Sigmoid colon (tissue), 7 donors: Measurements from ENCODE around the gene NUDT16L1. TPM values are rescaled to one million over a fixed set of nuclear protein-coding genes. Genes with fewer than 3 reads are reported as not detected.

Source experiments
- DNase-seq: peaks from one replicate; pipeline ENCODE4 v3.0.0-alpha.2; 2019
- H3K27ac ChIP-seq, 4 donors: fragments of 200-600 bp; sonication (generic); one replicate each; pipeline ENCODE4 v1.5.1; 2016 to 2019; ENCODE audit warnings: mild to moderate bottlenecking in 1 of 4
- H3K27me3 ChIP-seq, 3 donors: fragments of 200-600 bp; sonication (generic); one replicate each; pipeline ENCODE4 v1.5.1; 2019; ENCODE audit warnings: mild to moderate bottlenecking in 1 of 3
- H3K36me3 ChIP-seq, 4 donors: fragments of 200-600 bp; sonication (generic); one replicate each; pipeline ENCODE4 v1.5.1; 2016 to 2019
- H3K4me1 ChIP-seq, 4 donors: fragments of 200-600 bp; sonication (generic); one replicate each; pipeline ENCODE4 v1.5.1; 2017 to 2019
- H3K4me3 ChIP-seq, 4 donors: fragments of 200-600 bp; sonication (generic); one replicate each; pipeline ENCODE4 v1.5.1; 2017 to 2019; ENCODE audit warnings: mild to moderate bottlenecking in 2 of 4, moderate library complexity in 1 of 4
- H3K9me3 ChIP-seq, 4 donors: fragments of 200-600 bp in 3 of 4; sonication (generic) in 3 of 4; one replicate each; pipeline versions ENCODE4 v1.5.1 to v1.6.1; 2013 to 2019
- EP300 ChIP-seq, 4 donors: sonication (generic); formaldehyde crosslinking; IDR thresholded peaks; one replicate each; pipeline ENCODE4 v1.6.1; 2017; ENCODE audit warnings: antibody characterized with exemption in 4 of 4
- POLR2A ChIP-seq, 2 donors: fragments of 450-650 bp; IDR thresholded peaks; one replicate each; pipeline ENCODE4 v1.6.1; 2016; ENCODE audit warnings: antibody characterized with exemption in 2 of 2, mild to moderate bottlenecking in 2 of 2, moderate library complexity in 2 of 2
- POLR2AphosphoS5 ChIP-seq, 4 donors: sonication (generic); formaldehyde crosslinking; IDR thresholded peaks; one replicate each; pipeline ENCODE4 v1.6.1; 2017; ENCODE audit warnings: antibody characterized with exemption in 4 of 4
- WGBS, 2 donors: extraction: QIAGEN DNeasy Blood & Tissue Kit; methylation state at CpG; one replicate each; pipeline ENCODE4 v1.1.7; 2013; 5-methylcytosine and 5-hydroxymethylcytosine counted together
- intact Hi-C: fragments of 100-400 bp; cut with DNase I; formaldehyde crosslinking; loops from one replicate; pipeline ENCODE4 v1.15.1; 2023
- polyA plus RNA-seq, 3 donors: library from polyadenylated mRNA; stranded (reverse); fragments of 200-250 nt; gene quantifications; one replicate each; pipeline ENCODE4 v1.2.3, GENCODE V29; 2013
- total RNA-seq, 4 donors: library from RNA; depleted of rRNA; stranded (reverse); fragments of >200 nt; gene quantifications; one replicate each; pipeline ENCODE4 v1.1.0, GENCODE V29; 2016
- TF ChIP-seq, protein P1 (sequence below), 4 experiments: fragments of 450-650 bp in 3 of 4; fragments of 200-600 bp in 1 of 4; IDR thresholded peaks; one replicate each; pipeline ENCODE4 v1.5.1; 2016 to 2019; ENCODE audit warnings: antibody characterized with exemption in 4 of 4, mild to moderate bottlenecking in 3 of 4, moderate library complexity in 2 of 4
- donor health status: healthy with polysubstance abuse.
- donor health status: Bipolar disorder and iron deficiency.
- donor health status: healthy.

NUDT16L1 gene
- total and polyA plus RNA-seq, 7 donors = 16.6 to 75.1 (median 21.8) TPM

DNA sequence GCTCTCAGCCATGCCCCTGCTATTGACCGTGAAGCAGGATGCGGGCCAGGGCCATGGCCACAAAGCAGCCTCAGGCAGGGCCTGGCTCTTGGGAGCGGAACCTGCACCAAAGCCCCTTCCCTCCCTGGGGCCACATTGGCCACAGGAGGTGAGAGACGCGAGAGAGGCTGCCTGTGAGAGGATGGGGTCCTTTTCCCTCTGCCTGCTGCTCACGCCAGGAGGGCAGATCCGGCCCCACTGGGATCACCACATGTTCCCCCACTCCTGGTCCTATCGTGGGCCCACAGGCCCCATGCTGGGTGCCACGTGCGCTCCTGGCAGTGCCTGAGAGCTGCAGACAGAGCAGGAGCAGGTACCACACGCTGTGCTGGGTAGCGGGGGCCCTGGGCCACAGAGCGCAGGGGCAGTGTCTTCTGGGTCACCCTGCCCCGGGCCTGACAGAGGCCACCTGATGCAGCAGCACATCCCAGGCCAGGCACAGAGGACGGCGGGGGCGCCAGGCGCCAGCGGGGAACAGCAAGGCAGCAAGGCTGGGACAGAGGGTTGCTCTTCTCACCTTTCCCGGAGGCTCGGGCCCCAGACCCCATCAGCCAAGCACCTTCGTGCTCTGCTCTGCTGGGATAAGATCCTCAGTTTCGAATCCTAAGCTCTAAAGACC lies 9.2 kb upstream of the NUDT16L1 start:
- H3K27ac ChIP-seq = no peak overlapping the region
- no peaks in the 10 kb centered on the region for H3K27me3 ChIP-seq
- peaks cover 0 to 13% (median 7%) of the 10 kb centered on the region in 4 donors for H3K4me1 ChIP-seq
- H3K4me3 ChIP-seq = no peak overlapping the region
- peaks cover 7 to 94% (median 38%) of the 10 kb centered on the region in 4 donors for H3K36me3 ChIP-seq
- peak; percentile 56 for DNase-seq
- H3K9me3 ChIP-seq = no peaks in the 10 kb centered on the region
- TF ChIP-seq EP300 (IDR thresholded peaks at IDR 0.05) = no peak
- no peak for TF ChIP-seq POLR2A (IDR thresholded peaks at IDR 0.05)
- no peak for TF ChIP-seq POLR2AphosphoS5 (IDR thresholded peaks at IDR 0.05)
- TF ChIP-seq, protein P1, sequence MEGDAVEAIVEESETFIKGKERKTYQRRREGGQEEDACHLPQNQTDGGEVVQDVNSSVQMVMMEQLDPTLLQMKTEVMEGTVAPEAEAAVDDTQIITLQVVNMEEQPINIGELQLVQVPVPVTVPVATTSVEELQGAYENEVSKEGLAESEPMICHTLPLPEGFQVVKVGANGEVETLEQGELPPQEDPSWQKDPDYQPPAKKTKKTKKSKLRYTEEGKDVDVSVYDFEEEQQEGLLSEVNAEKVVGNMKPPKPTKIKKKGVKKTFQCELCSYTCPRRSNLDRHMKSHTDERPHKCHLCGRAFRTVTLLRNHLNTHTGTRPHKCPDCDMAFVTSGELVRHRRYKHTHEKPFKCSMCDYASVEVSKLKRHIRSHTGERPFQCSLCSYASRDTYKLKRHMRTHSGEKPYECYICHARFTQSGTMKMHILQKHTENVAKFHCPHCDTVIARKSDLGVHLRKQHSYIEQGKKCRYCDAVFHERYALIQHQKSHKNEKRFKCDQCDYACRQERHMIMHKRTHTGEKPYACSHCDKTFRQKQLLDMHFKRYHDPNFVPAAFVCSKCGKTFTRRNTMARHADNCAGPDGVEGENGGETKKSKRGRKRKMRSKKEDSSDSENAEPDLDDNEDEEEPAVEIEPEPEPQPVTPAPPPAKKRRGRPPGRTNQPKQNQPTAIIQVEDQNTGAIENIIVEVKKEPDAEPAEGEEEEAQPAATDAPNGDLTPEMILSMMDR (IDR thresholded peaks at IDR 0.05) = no peak
- intact Hi-C loops = no loop called here
- 95 to 97% methylated on average over 23 of the region's 23 CpGs for WGBS, 2 donors

DNA sequence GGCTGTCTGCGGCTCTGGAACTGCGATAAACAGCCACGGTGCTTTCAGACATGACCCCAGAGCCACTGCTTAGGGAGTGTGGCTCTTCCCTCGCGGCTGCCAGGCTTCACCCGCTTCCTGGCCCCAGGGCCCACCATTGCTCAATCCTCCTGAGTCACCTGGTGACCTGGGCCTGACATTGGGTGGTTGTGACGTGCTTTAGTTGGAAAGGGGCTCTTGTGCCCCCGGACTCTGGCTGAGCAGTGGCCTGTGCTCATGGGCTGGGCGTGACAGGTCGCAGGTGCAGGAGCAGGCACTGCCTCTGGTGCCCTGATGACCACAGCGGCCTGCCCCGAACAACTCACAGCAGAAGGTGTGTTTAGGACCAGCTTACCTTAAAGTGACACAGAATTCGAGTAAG lies 8.6 kb upstream of the NUDT16L1 start:
- Histone ChIP-seq H3K27ac (no peak overlapping the region), H3K9me3 (no peaks in the 10 kb centered on the region), H3K4me3 (no peak overlapping the region), H3K36me3 (peaks cover 7 to 94% (median 38%) of the 10 kb centered on the region in 4 donors), H3K27me3 (no peaks in the 10 kb centered on the region), H3K4me1 (peaks cover 0 to 13% (median 4%) of the 10 kb centered on the region in 4 donors)
- peak; percentile 62 for DNase-seq
- 92 to 95% methylated on average over 13 of the region's 13 CpGs for WGBS, 2 donors
- intact Hi-C loops = no loop called here
- no peak for TF ChIP-seq POLR2AphosphoS5 (IDR thresholded peaks at IDR 0.05)
- TF ChIP-seq EP300 (IDR thresholded peaks at IDR 0.05) = no peak
- TF ChIP-seq, protein P1 (IDR thresholded peaks at IDR 0.05) = no peak
- TF ChIP-seq POLR2A (IDR thresholded peaks at IDR 0.05) = no peak

DNA sequence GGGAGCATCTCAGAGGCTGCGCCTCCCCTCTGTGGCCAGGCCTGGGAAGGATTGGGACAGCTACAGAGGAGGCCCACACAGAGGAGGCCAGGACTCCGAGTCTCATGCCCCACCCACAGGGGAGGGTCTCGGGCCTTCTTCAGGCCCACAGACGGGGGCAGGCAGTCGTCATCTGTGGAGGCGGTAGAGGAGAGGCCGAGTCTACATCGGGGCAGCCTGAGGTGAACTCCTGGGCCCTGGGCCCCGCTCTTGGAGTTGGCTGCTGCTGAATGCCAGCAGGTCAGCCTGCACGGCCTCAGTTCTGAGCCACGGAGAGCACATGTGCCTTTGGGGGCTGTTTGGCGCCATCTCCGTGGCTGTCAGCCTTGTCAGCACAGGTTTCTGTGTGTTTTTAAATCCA lies 8.1 kb upstream of the NUDT16L1 start:
- WGBS, 2 donors = 91 to 93% methylated on average over 13 of the region's 13 CpGs
- Histone ChIP-seq H3K4me3 (no peak overlapping the region), H3K4me1 (peaks cover 0 to 13% (median 4%) of the 10 kb centered on the region in 4 donors), H3K9me3 (no peaks in the 10 kb centered on the region), H3K27me3 (no peaks in the 10 kb centered on the region), H3K27ac (no peak overlapping the region), H3K36me3 (peaks cover 7 to 91% (median 38%) of the 10 kb centered on the region in 4 donors)
- intact Hi-C loops = no loop called here
- TF ChIP-seq POLR2AphosphoS5 (IDR thresholded peaks at IDR 0.05) = no peak
- TF ChIP-seq, protein P1 (IDR thresholded peaks at IDR 0.05) = no peak
- no peak for TF ChIP-seq POLR2A (IDR thresholded peaks at IDR 0.05)
- no peak for TF ChIP-seq EP300 (IDR thresholded peaks at IDR 0.05)
- DNase-seq = peak; percentile 61

DNA sequence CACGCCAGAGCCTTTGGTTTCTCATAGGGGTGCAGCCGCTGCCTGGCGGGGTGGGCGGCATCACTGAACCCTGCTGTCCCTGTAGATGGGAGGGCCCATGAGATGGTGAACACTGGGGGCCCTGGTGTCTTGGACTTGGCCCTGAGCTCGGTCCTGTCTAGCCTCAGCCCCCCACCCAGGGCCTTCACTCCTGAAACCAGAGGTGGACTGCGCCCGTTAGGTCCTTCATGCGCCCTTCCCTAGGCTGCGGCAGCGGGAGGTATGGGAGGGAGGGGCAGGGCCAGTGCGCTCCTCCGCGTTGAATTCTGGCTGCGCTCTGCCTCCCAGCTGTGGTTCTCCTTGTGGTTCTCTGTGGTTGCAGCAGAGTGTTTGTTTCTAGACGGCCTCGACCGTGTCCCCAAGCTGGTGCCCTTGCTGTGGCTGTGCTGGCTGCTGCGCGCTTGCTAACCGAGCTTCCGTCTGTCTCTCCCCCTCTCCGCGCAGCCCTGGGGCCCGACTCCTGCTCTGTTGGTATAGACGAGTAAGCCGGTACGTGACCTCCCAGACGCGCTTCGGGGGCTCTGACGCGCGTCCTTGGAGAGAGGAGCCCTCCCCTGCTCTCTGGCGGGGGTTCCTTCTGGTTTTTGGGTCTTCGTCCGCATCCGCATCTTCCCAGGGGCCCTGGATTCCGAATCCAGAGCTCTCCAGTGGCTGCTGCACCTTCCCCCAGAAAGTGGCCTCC lies 7.4 kb upstream of the NUDT16L1 start:
- peaks cover 7 to 84% (median 38%) of the 10 kb centered on the region in 4 donors for H3K36me3 ChIP-seq
- intact Hi-C loops = no loop called here
- no peaks in the 10 kb centered on the region for H3K9me3 ChIP-seq
- no peak overlapping the region for H3K27ac ChIP-seq
- peak; percentile 59 for DNase-seq
- TF ChIP-seq, protein P1 (IDR thresholded peaks at IDR 0.05) = no peak
- H3K4me3 ChIP-seq = no peak overlapping the region
- peaks cover 0 to 13% (median 4%) of the 10 kb centered on the region in 4 donors for H3K4me1 ChIP-seq
- 95 to 96% methylated on average over 38 of the region's 38 CpGs for WGBS, 2 donors
- no peaks in the 10 kb centered on the region for H3K27me3 ChIP-seq
